HG03442 (cell line): Measurements from ENCODE around the gene BRD3.

Experiments used
- ATAC-seq: cut with Tn5 transposase; IDR thresholded peaks from one replicate; pipeline ENCODE4 v1.9.1; 2021; ENCODE audit warnings: mild to moderate bottlenecking, moderate library complexity; ENCODE audit not compliant: unreplicated experiment

Gene BRD3

DNA sequence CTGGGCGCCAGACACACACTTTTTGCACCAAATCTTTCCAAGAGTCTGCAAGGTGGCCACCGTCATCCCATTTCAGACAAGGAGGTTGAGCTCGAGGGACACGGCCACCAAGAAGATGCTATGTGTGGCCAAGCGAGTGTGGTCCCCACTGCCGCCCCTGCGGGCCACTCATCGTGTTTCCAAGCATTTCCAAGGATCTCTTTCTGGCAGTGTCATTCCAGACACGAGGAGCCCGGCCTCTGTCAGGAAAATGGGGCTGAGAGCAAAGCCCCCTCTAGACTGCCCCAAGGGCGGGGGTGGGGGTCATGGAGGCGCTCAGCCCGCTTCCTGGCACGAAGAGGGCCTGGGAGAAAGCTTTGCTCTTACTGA lies 86.3 kb downstream of the BRD3 start:
- no peak for ATAC-seq

DNA sequence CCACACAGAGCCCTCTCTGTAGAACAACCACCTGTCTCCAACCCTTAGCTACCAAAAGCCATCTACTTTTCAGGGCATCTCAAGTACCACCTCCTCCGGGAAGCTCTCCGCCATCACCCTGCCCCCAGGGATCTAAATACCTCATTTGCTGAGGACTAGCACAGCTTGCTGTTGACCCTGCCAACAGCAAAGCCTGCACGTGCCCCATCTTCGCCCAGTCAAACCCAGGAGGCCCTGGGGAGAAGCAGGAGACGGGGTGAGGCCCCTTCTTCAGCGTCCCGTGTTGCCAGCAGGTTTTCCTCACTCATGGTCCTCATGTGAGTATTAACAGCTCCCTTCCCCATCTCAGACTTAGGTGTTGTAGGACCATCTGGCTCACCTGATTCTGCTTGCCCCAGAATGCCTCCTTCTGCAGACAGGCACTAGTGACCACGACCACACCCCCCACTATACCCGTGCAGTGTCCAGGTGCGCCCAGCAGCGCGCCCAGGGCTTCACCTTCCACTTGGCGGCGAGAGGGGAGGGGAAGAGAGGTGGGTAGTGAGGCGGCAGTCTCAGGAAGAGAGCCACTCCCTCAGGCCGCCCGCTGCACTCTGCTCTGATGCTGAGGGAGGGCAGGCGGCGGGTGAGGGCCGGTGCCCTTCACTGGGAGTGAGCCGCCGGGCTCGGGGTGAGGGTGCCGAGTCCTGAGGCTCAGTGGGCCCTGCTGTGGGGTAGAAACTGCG lies 86.8 kb downstream of the BRD3 start:
- ATAC-seq: no peak
